ENCODE measurements around the gene CD82.

The CD82 gene

DNA sequence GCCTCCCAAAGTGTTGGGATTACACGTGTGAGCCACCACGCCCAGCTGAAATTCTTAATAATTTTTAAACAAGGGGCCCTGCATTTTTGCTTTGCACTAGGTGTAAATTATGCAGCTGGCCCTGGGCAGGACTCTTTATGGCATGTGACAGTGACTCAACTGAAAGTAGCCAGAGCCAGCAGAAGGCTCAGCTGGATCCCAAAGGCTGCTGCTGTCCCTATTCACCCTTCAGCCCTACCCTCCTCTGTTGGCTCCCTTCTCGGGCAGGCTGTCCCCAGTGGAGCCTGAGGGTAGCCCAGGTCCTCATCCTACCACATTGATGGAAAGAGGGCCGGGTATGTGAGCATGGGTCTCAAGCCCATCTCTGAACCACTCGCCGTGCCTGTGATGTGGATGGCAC is 45.6 kb downstream of the CD82 start:
- intact Hi-C loops (cut with DNase I), result no loop called here
- DNase-seq, result peak in 1 of 10 donors; percentile 40

DNA sequence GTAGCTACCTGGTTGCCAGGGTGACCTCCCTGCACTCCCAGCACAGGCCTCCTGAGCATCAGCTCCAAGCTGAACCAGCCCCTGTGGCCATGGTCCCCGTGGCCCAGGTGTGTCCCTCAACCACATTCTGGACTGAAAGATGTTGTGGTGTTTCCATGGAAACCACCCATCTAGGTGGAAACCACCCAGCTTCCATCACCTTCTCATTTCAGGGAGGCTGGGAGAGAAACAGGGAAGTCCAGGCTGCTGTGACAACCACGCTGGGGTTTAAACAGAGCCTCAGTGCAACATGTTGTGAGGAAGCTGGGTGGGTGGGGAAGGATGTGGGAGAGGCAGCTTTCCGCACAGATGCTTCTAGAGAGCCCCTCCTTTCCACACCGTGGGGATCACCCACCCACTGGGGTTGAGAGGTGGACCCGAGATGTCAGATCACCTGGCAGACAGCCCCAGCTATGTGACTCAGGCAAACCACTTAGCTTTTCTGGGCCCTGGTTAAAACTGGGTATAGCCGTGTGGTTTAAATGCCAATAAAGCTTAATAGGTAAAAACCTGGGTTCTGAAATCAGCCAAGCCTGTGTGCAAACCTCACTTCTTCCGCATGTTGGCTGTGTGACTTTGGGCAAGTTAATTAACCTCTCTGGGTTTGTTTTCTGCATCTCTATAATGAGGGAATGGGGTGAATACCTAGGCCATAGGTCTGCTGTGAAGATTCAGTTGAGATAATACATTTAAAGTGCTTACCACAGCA is 46.4 kb downstream of the CD82 start:
- DNase-seq, result no peak
- intact Hi-C loops (cut with DNase I), result no loop called here

DNA sequence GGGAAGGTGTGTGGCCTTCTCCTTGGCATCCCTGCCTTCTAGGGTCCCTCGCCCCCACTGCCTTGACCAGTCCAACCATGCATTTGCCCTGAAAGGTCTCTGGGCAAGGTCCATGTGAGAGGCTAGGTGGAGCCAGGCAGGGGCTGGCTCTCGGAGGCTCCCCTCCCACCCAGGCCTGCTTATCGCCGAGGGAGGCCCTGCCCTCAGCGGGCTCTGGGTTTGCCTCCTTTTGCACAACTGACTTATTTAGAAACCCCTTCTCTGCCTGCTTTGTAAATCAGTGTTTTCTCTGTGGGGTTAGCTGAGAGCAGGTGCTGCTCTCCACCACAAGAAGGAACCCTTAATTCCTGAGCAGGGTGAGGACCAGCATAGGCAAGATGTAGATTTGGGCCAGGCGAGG is 47.7 kb downstream of the CD82 start:
- intact Hi-C loops (cut with DNase I), result no loop called here
- DNase-seq, result no peak

DNA sequence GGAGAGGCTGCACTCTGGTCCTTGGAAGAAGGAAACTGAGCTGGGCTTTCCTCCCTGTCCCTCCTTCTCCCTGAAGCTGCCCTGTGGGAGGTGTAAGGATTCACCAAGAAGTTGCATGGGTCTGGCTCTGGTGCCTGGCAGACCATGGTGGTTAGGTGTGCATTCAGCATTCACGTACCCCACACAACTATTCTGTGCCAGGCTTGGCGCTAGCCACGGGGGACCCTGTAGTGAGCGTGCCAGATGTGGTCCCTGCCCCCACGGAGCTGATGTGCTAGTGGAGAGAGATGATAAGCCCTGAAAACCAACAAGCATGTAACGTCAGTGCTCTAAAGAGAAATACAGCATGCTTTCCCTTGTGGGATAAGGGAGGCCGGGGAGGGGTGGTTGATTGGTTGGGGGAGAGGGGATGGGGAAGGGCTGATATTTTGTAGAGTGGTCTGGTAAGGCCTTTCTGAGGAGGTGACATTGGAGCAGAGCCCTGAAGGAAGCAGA is 48.9 kb downstream of the CD82 start:
- intact Hi-C loops (cut with DNase I), result no loop called here
- peak in 3 of 10 donors; percentile 18 to 78 (median 76) for DNase-seq

DNA sequence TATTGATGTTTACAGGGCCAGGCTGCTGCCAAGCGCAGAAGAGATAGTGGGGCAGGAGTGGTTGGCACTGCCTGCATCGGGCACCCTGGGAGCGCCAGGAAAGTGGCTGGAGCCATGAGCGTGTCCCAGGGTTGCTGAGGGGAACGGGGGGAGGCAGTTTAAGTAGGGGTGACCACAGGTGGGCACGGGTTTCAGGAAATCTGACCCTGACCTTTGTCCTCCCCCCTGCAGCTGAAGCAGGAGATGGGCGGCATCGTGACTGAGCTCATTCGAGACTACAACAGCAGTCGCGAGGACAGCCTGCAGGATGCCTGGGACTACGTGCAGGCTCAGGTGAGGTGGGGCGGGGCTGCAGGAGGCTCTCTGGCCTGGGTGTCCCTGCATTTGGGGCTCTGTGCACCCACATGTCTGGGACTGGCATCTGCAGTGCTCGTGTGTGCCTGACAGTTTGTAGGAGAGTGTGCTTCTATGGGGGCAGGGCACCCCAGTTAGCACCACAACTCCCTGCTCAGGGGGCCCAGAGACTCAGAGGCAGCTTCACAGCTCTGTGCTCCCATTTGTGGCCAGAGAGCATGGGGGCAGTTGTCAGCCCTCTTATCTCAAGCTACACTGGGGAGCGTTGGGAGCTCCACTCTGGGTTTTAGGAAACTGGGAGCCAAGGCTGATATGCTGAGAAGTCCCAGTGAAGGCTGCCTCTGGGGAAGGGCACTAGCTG is 49.7 kb downstream of the CD82 start:
- intact Hi-C loops (cut with DNase I), result no loop called here
- peak in 3 of 10 donors; percentile 55 to 77 (median 59) for DNase-seq

DNA sequence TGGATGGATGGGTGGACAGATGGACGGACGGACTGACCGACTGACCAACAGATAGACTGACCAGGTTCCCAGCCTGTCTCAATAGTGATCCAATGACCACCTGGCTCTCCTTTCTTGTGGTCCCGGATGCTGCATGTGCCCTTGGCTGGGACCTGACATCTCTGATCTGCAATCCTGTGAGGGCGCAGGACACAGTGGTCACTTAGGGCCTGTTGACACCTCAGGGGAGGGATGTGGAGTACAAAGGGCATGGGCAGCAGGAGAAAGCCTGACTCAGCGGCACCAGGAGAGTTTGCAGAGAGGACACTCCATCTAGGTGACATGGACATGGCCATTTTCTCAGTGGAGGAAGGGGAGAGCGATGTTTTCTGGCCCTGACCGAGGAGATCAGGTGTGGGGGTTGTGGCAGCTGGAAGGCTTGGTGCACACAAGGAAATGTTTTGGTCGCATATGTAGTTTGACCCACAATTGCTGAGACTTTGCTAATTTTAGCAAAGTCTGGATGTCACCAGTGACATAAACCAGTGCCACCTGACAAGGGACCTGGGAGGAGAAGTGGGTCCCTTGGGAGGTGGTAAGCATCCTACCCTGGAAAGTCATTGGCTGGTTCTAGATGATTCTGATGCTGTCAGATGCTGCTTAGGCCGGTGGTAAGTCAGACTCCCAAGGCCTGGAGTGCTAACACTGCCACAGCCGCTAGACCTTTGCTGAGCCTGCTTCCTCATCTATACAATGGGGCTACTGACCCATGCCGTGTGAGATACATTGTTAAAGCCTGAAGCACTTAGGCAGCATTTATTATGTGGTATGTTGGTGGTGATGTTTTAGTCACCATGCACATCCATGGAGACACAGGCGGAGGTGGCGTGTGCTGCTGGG is 50.7 kb downstream of the CD82 start:
- DNase-seq, result peak in 3 of 10 donors; percentile 35 to 56 (median 55)
- intact Hi-C loops (cut with DNase I), result loop anchor here (2.0 kb wide), 1 partner anchor 51 kb away; the partner anchor contains the start of gene CD82

DNA sequence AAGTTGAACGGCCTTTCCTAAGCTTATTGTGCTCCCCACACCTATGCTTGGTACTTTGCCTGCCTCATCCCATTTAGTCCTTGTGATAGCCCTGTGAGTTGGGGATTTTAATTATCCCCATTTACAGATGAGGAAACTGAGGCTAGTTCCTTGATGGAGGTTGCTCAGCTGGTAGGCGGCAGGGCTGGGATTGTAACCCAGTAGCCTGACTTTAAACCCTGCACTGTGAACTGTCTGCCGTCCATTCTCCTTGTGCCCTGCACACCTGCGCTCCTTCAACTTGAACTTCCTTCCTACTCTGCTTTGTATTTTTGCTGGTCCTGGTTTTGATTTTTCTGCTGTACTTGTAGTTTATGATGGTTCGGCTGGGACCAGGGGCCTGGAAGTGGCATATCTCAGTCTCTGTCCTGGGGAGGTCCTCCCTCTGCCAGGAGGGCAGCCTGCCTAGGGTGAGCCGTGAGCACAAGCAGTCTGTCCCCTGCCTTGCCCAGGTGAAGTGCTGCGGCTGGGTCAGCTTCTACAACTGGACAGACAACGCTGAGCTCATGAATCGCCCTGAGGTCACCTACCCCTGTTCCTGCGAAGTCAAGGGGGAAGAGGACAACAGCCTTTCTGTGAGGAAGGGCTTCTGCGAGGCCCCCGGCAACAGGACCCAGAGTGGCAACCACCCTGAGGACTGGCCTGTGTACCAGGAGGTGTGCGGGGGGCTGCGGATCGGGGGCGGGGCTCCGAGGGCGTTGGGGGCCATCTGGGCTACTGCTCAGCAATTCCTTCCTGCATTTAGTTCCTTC is 52.4 kb downstream of the CD82 start:
- intact Hi-C loops (cut with DNase I), result loop anchor here (1.0 to 2.0 kb wide), 2 partner anchors 53 to 62 kb away; partner anchors contain the start of gene CD82
- DNase-seq, result peak in 6 of 10 donors; percentile 1 to 47 (median 7)

DNA sequence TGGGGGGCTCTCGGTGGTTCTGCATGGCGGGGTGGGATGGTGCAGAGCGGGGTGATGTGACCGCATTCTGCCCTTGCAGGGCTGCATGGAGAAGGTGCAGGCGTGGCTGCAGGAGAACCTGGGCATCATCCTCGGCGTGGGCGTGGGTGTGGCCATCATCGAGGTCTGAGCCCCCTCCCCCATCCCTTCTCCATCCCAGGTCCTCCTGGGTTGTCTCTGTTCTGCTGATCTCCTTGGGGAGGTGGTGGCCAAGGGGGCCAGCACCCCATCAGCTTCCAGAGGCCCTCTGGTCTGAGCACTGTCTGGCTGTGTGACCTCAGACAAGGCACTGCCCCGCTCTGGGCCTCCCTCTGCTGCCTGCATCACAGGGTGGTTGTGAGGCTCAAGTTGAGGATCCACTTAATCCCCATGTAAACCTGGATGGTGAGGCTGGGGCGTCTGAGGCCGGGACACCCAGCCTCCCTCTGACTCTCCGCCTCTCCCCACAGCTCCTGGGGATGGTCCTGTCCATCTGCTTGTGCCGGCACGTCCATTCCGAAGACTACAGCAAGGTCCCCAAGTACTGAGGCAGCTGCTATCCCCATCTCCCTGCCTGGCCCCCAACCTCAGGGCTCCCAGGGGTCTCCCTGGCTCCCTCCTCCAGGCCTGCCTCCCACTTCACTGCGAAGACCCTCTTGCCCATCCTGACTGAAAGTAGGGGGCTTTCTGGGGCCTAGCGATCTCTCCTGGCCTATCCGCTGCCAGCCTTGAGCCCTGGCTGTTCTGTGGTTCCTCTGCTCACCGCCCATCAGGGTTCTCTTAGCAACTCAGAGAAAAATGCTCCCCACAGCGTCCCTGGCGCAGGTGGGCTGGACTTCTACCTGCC is 53.3 kb downstream of the CD82 start:
- DNase-seq, result peak in 6 of 10 donors; percentile 5 to 79 (median 9)
- intact Hi-C loops (cut with DNase I), result no loop called here

DNA sequence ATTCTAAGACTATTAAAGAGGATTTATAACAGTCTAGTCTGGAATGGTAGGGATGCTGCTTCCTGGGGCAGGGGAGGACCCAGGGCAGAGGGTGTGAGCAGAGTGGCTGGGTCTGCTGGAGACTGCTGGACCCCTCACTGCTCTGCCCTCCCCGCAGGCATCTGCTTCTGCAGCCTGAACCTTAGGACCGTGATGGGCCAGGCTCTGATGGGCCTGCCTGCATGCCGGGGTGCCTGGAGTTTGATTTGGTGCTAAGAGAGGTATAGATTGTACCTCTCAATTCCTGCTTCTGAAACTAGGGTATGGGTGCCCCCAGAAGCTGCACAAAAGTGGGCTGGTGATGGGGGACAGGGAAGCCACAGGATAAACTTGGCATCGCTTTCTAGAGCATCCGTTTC is 54.9 kb downstream of the CD82 start:
- peak in 6 of 10 donors; percentile 2 to 58 (median 8) for DNase-seq
- intact Hi-C loops (cut with DNase I), result loop anchor here (5.0 to 10.0 kb wide), 3 partner anchors 107 to 484 kb away; partner anchors contain the start of gene TSPAN18

DNA sequence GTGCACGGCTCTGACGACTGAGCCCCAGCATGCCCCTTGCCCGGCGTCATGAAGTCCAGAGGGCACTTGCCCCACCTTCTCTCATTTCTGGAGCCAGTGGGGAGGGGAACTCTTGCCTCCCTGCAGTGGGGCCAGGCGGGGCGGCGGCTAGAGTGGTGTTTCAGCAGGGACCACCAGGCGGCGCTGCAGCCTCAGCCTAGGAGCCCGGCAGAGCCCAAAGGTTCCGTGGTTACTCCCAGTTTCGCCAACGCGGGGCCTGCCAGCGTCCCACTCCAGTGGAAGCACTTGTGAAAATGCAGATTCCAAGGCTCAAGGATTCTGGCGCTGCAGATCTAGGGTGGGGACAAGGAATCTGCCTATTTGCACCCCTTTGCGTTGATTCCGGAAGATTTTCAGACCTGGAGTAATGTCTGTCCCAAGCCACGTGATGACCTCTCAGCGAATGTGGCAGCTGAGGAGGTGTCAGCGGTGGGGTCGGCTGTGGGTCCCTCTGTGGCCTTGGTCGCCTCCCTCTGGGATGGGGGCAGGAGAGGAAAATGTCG is 55.7 kb downstream of the CD82 start:
- intact Hi-C loops (cut with DNase I), result loop anchor here (1.0 to 10.0 kb wide), 5 partner anchors 106 to 484 kb away; partner anchors contain the start of gene TSPAN18
- DNase-seq, result peak; percentile 77 to 97 (median 86)

DNA sequence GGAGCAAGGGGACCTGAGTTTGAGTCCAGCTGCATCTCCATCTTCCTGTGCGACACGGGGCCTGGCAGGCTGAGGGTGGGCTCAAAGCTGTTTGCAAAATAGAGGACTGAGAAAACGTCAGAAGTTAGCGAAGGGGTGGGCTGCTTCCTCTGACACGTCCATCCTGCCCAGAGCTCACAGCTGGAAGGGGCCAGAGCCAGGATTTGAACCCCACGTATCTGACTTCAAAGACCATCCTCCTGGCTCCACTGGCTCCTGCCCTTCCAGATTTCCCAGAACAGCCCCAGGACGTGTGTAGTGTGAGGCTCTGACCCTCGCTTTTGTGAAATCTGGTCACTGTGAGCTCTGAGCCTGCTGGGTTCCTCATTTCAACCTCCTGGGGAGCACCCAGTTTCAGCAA is 56.3 kb downstream of the CD82 start:
- intact Hi-C loops (cut with DNase I), result loop anchor here (1.0 to 10.0 kb wide), 5 partner anchors 106 to 483 kb away; partner anchors contain the start of gene TSPAN18
- peak in 4 of 10 donors; percentile 4 to 62 (median 34) for DNase-seq

DNA sequence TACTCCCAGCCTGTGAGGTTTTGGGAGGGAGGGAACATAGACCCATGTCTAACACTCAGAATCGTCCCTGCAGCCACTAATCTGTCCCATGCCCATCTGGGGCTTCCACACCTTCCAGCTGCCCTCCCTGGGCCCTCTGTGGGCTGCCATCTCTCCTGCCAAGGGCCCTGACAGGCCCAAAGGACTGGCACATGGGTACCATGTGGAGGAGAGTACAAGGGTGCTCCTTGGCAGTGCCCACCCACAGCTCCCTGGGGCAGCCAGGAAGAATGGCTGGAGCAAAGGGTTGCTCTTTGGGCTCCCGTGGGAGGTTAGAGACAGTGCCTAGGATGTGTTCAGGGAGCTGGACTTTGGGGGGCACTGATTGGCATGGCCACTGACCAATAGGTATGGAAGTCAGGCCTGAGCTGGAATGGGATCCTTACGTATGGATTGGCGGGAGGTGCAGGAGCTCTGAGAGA is 56.8 kb downstream of the CD82 start:
- intact Hi-C loops (cut with DNase I), result loop anchor here (5.0 to 10.0 kb wide), 3 partner anchors 105 to 483 kb away; partner anchors contain the start of gene TSPAN18

DNA sequence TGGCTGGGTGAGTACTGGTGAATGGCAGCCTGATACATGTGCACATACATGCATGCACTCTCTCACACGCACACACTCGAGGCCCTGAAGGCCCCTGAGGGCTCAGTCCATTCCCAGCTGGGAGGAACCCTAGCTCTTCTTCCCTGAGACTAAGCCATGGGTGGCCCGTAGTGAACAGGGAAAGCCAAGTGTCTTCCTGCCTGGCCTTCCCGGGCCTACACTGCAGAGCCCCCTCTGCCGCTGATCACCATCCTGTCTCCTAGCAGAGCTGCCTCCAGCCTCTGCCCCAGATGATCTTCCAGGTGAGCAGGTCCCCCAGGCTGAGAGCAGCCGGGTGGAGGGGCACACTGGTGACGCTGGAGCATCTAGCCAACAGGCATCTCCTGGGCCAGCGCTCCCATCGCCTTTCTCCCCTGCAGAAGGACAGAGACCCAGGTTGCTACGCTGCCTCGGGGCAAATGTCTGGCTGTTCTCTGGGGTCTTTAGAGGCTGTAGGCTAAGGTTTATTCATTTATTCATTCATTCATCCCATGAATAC is 57.3 kb downstream of the CD82 start:
- peak in 6 of 10 donors; percentile 1 to 63 (median 9) for DNase-seq
- intact Hi-C loops (cut with DNase I), result loop anchor here (5.0 to 10.0 kb wide), 3 partner anchors 105 to 482 kb away; partner anchors contain the start of gene TSPAN18

More for the DNA sequence above, 56.8 kb downstream of the CD82 start:
- DNase-seq, result peak in 6 of 10 donors; percentile 2 to 59 (median 10)

DNA sequence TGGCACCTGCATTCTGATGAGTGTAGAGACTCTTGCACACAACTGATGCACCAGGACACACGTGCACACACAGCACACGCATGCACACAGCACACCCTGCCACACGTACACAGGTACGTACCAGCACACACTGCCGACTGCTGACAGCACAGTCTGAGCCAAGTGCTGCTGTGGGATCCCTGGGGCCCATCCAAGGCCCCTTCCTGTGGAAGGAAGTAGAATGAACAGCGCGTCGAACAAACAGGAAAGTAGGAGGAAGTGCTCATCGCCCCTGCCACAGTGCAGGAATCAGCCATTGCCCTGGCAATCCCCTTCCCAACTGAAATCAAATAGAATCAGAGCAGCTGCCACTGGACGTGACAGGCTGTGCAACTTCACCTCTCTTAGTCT is 57.9 kb downstream of the CD82 start:
- peak in 4 of 10 donors; percentile 1 to 52 (median 12) for DNase-seq
- intact Hi-C loops (cut with DNase I), result loop anchor here (5.0 to 10.0 kb wide), 3 partner anchors 104 to 481 kb away; partner anchors contain the start of gene TSPAN18

DNA sequence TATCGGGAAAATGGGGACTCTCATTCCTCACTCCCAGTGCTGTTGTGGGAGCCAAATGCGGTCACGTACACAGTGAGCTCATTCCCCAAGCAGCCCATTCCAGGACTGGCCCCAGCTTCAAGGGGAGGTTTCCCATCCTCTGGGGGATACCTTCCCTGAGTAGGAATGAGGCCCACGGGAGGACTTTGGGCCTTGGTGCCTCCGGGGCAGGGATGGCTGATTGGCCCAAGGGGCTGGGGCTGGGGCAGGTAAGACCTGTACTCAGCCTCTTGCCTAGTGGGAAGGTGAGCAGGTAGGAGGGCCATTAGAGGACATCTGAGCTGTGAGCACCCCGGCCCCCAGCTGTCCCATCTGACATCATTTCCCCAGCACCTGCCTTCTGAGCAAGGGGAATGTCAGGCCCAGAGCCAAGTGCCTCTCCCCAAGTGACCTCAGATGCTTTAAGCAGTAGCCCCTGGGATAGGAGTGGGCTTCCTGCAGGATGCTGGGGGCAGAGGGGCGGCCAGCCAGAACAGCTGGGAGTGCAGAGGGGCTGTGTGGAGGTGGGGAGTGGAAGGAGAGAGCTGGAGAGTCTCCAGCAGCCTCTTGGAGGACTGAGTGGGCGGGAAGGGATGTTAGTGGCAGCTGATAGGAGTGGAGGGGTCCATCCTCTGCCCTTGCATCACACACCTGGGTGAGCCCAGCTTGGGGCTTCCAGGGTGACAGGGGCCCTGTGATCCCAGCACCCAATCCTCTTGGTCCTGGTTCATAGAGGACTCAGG is 58.4 kb downstream of the CD82 start:
- intact Hi-C loops (cut with DNase I), result loop anchor here (5.0 to 10.0 kb wide), 3 partner anchors 103 to 481 kb away; partner anchors contain the start of gene TSPAN18
- DNase-seq, result peak in 6 of 10 donors; percentile 1 to 67 (median 10)

DNA sequence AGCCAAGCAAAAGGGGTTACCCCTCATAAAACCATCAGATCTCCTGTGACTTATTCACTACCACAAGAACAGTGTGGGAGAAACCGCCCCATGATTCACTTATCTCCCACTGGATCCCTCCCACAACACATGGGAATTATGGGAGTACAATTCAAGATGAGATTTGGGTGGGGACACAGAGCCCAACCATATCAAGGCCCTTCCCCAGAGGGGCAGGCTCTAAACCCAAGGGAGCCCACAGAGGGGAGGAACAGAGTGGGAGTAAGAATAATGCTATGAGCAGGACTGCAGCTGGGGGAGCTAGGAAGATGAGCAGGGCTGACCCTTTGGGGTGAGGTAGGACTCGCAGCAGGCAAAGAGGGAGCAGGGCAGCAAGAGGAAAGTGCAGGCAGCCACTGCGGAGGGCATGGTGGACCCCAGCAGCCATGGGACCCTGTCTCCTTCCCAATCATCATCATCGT is 59.3 kb downstream of the CD82 start:
- DNase-seq, result peak in 4 of 10 donors; percentile 6 to 39 (median 24)
- intact Hi-C loops (cut with DNase I), result loop anchor here (5.0 to 10.0 kb wide), 3 partner anchors 103 to 480 kb away; partner anchors contain the start of gene TSPAN18
